HFF-Myc (cell line): ENCODE data around the gene ADSS2.
A peak's percentile ranks its signal among the peaks of the same experiment; 100 is the strongest.

Experiments
- DNase-seq: peaks from one replicate; pipeline ENCODE4 v3.0.0-alpha.2; 2011; ENCODE audit warnings: low read depth; ENCODE audit errors: extremely low read depth
- H3K4me3 ChIP-seq: replicated peaks from 2 replicates; pipeline ENCODE4 v1.5.1; 2011; ENCODE audit warnings: low read depth, mild to moderate bottlenecking, control low read depth, low read length
- CTCF ChIP-seq: IDR thresholded peaks from 2 replicates; pipeline ENCODE4 v1.5.1; 2012; ENCODE audit warnings: mild to moderate bottlenecking, low read depth, low read length, control low read depth; ENCODE audit errors: missing control alignments

ADSS2 gene

GRCh38 chr1:244466724-244467123, 15.0 kb upstream of the ADSS2 start:
- H3K4me3 ChIP-seq: no peak overlapping the region
- DNase-seq: no peak
- no peak for TF ChIP-seq CTCF

- H3K4me3 ChIP-seq: peak within 1 kb of the TSS; percentile 40
- no peak for DNase-seq
- TF ChIP-seq CTCF: no peak
Observed at GRCh38 chr1:244461245-244462071, 9.7 kb upstream of the ADSS2 start, which contains the start of gene CATSPERE. CATSPERE (plus strand) TSS chr1:244461273; CDS start chr1:244461430, 157 bp downstream.

GRCh38 chr1:244460197-244460596, 8.5 kb upstream of the ADSS2 start:
- no peak overlapping the region for H3K4me3 ChIP-seq
- DNase-seq: no peak
- TF ChIP-seq CTCF: no peak

- DNase-seq: no peak
- H3K4me3 ChIP-seq: no peak overlapping the region
- TF ChIP-seq CTCF: no peak
Observed at GRCh38 chr1:244458781-244459180, 7.1 kb upstream of the ADSS2 start.

- DNase-seq: no peak
- no peak overlapping the region for H3K4me3 ChIP-seq
- no peak for TF ChIP-seq CTCF
Observed at GRCh38 chr1:244456586-244456985, 4.9 kb upstream of the ADSS2 start.

- H3K4me3 ChIP-seq: no peak overlapping the region
- no peak for TF ChIP-seq CTCF
- no peak for DNase-seq
Observed at GRCh38 chr1:244454412-244454811, 2.7 kb upstream of the ADSS2 start.
